GM12801 (cell line): Measurements from ENCODE around the gene DGCR6L.

Source experiments
- CTCF ChIP-seq: IDR thresholded peaks from one replicate; pipeline ENCODE4 v1.5.1; 2011; ENCODE audit warnings: control low read depth; ENCODE audit not compliant: insufficient read length; ENCODE audit errors: extremely low read depth

DGCR6L gene

GRCh38 chr22:20298803-20299745 lies 20.8 kb downstream of the DGCR6L start:
- no peak for TF ChIP-seq CTCF

GRCh38 chr22:20298110-20298802 lies 21.6 kb downstream of the DGCR6L start:
- no peak for TF ChIP-seq CTCF

- no peak for TF ChIP-seq CTCF
These were observed 22.3 kb downstream of the DGCR6L start for GRCh38 chr22:20297414-20298109.

GRCh38 chr22:20296598-20296997 lies 23.3 kb downstream of the DGCR6L start:
- TF ChIP-seq CTCF = no peak

GRCh38 chr22:20295262-20296064 lies 24.4 kb downstream of the DGCR6L start:
- TF ChIP-seq CTCF = no peak

GRCh38 chr22:20292673-20293232 lies 27.1 kb downstream of the DGCR6L start:
- no peak for TF ChIP-seq CTCF
